HG02759 (cell line): ENCODE data around the gene VWA3A.
"Not testable (repeated sequence)": the region's sequence is repeated elsewhere in the genome, so short reads cannot be mapped to it uniquely, and the experiment has no call there.

ENCODE experiments used
- ATAC-seq: cut with Tn5 transposase; IDR thresholded peaks from one replicate; pipeline ENCODE4 v1.9.1; 2021; ENCODE audit warnings: mild to moderate bottlenecking, moderate library complexity; ENCODE audit not compliant: unreplicated experiment

The VWA3A gene, protein sequence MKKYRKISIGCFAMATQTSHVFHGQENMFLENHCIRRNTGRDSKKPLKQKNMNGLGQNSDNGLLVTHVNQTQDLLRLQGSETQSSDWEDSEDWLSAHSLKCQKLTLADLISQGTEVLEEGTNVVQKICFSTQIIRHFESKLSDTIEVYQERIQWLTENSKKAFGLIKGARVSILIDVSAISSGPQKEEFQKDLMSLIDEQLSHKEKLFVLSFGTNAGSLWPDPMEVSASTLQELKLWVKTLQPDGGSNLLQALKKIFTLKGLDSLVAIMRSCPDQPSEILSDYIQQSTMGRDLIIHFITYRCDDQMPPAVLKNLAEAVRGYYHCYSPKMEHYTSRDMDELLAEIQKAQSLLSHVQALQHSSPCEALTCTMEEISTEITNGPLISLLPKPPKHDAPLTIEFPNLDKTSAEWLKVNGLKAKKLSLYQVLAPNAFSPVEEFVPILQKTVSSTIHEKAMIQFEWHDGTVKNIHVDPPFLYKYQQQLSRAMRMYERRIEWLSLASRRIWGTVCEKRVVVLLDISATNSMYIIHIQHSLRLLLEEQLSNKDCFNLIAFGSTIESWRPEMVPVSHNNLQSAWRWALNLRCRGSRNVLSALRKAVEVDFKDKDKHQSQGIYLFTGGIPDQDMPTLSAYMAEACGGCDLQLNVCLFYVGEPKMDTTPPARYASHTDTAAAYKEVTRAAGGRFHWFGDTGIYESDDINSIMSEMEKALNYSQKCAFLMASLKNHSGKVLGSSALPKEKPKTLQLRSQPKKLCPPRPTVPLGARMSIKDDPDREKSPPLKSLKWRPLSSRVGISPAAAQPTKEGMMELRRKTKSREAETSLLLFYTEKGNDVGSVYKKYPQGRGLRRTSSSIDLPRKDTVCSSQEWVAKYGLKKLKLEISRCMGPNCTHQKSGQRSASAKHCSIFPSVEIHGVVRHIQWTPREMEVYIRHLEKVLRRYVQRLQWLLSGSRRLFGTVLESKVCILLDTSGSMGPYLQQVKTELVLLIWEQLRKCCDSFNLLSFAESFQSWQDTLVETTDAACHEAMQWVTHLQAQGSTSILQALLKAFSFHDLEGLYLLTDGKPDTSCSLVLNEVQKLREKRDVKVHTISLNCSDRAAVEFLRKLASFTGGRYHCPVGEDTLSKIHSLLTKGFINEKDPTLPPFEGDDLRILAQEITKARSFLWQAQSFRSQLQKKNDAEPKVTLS

DNA sequence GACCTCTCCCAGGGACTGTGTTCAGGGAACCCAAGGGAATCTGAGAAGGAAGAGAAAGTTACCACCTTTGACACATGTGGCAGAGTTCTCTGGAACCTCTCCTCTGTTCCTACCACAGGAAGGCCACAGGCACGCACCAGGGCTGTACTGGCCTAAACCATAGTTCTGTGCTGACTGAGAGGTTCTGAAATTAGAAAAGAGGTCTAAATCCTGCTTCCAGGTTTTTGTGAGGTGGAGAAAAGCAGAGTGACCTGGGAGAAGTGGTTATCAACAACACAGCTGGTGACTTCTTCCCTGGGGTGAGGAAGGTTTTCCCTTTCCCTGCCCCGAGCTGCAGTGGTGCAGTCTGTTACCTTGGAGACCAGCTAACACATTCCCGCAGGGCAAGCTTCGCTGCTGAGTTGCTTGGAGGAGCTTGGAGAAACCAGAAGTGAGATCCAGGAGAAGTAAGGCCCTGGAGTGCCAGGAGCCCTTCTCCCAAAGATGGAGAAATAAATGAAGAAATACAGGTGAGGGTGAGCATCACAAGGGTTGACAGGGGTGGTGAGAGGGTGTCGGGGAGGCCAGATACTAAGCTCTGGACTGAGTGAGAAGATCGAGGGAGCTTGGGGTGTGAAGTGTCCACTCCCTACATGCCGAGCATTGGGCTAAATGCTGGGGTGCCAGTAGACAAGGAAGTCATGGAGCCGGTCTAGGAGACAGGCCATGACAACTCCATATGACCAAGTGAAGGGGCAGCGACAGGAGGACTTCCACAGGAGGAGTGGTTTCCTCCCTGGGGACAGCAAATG lies at the start of gene VWA3A:
Gene VWA3A, plus strand, starts transcription at position 399 of the 791 bp plus-strand sequence. Its CDS starts 97 bp downstream, at position 496.
- ATAC-seq, result no peak

DNA sequence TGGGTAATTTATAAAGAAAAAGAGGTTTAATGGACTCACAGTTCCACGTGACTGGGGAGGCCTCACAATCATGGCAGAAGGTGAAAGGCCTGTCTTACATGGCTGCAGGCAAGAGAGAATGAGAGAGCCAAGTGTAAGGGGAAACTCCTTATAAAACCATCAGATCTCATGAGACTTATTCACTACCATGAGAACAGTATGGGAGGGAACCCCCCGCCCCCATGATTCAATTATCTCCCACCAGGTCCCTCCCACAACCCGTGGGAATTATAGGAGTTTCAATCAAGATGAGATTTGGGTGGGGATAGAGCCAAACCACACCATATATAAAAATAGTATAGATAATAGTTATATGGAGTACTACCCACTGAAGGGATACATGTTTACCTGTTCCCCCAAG lies 48.5 kb upstream of the VWA3A start:
- ATAC-seq, result not testable (repeated sequence)

DNA sequence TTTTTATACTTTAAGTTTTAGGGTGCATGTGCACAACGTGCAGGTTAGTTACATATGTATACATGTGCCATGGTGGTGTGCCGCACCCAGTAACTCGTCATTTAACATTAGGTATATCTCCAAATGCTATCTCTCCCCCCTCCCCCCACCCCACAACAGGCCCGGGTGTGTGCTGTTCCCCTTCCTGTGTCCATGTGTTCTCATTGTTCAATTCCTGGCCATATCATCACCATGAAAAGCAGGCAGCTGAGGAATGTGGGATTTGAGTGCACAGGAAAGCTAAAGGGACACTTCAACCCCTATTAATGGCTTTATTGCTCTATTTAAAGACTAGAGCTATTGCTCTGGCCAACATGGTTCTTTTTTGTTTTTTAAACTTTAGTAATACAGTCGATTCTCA lies 46.5 kb upstream of the VWA3A start:
- ATAC-seq, result not testable (repeated sequence)

DNA sequence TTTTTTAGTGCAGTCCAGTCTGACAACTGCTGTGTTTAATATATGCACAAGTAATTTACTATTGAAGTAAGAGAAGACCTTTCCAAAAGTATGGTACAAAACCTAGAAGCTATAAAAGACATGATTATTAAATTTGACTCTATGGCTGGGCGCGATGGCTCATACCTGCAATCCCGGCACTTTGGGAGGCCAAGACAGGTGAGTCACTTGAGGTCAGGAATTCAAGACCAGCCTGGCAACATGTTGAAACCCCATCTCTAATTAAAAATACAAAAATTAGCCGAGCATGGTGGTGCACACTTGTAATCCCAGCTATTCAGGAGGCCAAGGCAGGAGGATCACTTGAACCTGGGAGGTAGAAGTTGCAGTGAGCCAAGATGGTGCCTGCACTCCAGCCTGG lies 41.4 kb upstream of the VWA3A start:
- ATAC-seq, result no peak

DNA sequence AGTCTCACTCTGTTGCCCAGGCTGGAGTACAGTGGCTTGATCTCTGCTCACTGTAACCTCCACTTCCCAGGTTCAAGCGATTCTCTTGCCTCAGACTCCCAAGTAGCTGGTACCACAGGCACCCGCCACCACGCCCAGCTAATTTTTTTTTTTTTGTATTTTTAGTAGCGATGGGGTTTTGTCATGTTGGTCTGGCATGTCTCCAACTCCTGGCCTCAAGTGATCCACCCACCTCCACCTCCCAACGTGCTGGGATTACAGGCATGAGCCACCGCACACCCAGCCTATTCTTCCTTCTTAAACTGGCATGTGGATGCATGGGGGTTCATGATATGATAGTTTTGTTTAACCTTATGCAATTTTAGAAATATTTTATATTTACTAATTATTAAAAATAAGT lies 39.4 kb upstream of the VWA3A start:
- ATAC-seq, result no peak

DNA sequence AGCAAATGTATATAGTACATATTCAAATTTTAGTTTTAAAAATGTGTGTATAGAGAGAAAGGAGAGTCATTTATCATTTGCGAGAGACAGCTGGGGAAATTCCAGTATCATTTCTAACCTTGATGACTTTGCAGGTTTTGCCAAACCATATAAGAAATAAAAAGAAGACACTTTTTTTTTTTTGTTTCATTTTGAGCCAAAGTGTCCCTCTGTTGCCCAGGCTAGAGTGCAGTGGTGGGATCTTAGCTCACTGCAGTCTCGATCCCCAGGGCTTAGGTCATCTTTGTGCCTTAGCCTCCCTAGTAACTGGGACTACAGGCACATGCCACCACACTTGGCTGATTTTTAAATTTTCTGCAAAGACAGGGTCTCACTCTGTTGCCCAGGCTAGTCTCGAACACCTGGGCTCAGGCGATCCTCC lies 38.4 kb upstream of the VWA3A start:
- no peak for ATAC-seq

DNA sequence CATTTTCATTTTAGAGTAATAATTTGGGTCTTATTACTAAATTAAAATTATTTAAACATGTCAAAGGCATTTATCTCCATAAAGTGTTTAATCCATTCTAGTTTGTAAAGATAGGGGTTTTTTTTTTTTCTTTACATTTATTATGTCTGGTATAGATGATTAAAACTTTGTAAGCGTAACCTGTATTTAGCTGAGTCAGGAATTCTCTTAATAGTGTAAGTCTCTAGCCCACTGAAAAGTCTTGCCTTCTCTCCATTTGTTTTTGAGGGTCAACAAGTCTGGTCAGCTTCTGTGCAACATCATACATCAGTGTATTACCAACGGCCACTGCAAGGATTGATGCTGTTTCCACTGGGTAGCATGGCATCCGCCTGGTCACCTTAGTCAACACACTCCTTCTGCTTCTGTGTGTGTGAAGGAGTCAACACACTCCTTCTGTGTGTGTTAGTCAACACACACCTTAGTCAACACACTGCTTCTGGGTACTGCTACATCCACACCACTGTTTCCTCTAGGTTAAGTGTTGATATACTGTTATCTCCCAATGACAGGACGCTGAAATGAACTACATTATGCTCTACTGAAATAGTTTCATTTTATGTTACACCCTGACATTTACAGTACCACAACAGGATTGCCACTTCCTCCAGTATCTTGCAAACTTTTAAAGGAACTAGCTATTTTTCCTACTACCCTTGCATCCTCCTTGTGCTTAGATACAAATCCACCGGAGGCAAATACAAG lies 37.3 kb upstream of the VWA3A start:
- ATAC-seq, result no peak

DNA sequence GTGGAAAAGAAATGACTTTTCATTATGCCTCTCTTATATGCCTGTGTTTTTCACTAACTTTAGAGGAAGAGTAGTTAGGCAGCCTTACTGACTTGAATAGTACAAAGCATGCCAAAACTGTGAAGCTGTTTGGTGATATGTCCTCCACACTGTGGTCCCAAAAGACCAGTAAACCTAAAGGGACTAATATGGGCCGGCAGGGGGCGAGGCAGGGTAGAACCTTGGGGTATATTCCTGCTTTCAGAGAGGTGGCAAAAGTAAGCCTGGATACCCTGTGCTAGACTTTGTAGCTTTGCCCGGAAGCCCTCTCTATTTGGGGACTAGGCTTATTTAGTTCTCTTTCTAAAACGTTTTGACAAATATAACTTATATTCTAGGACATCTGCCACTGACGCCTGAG lies 36.5 kb upstream of the VWA3A start:
- no peak for ATAC-seq

DNA sequence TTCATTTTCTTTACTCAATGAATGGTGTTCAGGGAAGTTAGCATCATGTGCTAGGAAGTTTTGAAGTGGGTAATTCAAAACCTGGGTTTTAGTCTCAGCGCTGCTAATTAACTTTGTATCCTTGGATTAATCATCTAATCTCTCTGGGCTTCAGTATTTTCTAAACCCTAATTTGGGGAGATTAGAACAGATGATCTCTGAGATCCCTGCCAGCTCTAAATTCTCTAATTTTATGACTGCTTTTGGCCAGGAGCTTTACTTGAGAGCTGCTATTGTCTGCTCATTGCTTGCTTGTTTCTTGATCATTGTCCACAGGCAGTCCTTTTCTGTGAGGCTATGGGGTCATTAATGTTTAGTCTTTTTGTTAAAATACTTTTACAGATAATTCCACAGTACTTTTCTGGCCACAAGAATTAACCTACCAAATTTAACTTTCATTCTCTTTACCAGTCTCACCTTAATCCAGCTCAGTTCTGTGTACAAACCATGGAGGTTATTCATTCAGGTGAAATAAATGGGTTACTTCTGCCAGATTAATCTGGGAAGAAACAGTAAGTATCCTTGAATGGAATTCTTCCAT lies 28.4 kb upstream of the VWA3A start:
- no peak for ATAC-seq

DNA sequence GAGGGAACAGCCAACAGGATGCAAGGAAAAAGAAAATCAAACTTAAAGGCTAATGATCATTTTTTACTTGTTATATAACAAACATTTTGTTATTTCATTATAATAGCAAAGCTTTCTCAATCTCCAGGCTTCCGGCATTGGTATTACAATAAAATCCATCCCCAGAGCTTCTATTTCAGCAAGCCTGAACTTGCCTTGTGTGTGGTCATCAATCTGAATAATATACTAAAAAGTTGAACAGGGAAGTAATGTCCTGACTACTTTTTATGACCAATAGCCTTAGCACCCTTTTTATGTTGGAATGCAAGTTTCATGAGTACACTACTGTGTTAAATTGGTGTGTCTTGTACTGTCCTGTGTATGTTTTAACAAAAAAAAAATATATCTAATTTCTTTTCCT lies 27.1 kb upstream of the VWA3A start:
- ATAC-seq, result no peak

DNA sequence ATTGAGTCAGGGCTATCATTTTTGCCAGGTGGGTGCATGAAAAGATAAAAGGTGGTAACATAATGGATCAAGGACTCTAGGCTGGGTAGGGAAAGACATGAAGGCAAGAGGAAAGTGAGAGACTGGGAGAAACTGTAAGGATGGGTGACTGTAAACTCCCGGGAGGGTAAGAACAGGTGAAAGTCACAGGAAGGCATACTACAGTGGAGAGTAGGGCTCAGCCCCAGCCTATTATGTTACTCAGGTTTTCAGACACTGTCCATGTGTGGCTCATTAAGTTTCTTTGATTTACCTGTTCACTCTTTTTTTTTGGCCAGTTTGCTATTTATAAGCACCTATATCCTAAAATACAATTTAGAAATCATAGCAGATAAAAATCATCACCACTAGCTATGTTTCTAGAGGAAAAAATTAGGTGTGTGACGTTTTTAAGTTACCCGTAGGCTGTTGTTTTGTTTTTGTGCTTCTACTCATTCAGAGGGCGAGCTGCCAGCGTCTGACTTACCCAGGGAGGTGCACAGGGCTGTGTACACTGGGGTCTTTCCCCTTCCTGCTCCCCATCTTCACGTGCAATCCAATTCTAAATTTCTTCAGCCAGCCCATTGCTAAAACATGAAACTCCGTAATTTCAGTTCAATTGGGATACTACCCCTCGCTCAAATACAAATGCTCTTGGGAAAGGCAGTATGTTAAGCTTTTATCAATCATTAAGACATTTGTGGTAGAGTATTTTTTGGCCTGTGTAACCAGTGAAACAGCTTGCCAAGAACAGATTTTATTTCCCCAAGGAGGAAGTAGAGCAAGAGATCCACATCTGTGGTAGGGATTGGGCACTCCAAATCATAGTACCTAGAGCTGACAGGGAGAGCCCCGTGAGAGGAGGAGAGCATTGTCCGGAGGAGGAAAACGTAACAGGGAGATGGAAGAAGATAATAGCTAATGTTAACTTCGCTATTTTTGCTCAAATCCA lies 21.7 kb upstream of the VWA3A start:
- ATAC-seq, result no peak

DNA sequence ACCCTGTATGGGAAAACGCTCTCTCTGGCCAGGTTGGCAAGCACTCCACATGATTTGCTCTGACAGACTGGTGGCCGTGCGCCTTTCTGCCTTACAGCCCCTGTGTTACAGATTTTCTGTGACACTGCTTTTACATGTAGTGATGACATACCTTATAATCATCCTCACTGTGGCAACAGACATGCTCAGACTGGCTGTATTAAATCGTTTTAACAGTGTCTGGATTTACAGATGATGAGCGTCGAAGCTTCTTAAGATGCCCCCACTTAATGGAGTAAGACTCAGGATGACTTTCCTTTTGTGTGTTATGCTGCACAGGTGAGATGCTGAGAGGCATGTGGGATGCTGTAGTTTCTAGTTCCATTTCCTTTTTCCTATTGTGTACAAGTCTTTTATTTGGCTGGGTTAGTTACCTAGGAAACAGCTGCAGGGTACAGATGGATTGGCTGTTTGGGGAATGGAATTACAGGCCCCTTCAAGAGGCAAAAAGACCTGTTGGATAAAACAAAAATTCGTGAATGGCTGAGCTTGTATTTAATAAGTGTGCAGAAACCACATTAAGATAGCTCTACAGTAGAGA lies 20.9 kb upstream of the VWA3A start:
- ATAC-seq, result no peak

DNA sequence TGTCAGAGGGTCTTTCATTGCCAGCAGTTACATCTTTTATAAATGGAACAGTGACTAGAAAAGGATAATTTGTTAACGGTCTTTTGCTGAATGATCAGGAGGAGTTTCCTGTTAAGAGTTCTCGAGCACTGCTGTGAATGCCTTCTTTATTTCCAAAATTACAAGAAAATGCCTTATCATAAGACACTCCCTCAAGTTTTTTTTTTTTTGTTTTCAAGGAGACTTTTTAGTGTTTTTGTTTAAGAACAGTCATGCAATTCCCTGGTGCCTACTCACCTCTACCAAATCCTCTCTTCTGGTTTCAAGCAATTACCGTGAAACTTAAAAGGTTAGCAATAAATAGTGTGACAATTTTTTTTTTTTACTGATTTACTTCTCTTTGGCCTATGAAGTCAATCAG lies 19.0 kb upstream of the VWA3A start:
- ATAC-seq, result no peak

DNA sequence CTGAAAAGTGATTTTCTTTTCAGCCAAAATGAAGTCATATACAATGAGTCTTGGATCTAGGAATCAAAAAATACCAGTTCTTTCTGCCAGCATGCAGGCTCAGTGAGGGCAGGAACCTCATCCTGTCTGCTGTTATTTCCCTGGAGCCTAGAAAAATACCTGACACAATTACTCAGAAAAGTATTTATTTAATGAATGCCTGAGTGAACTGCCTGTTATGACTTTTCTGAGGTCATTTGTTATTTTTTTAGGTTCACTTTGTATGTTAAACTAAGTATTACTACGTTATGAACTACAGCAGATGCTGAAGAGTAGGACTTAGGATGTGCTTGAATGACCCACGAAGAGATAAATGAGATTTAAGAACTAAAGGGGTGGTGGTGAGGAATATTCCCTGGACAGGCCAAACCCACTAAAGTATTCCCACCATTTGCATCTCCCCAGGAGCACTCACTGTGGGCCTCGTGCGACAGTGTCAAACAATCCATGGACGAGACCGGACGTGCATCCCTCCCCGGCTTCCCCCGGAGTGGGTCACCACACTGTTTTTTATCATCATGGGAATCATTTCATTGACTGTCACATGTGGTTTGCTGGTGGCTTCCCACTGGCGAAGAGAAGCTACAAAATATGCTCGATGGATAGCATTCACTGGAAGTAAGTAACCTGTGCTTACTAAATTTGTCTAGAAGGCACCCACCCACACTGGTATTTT lies 17.1 kb upstream of the VWA3A start:
- ATAC-seq, result no peak

DNA sequence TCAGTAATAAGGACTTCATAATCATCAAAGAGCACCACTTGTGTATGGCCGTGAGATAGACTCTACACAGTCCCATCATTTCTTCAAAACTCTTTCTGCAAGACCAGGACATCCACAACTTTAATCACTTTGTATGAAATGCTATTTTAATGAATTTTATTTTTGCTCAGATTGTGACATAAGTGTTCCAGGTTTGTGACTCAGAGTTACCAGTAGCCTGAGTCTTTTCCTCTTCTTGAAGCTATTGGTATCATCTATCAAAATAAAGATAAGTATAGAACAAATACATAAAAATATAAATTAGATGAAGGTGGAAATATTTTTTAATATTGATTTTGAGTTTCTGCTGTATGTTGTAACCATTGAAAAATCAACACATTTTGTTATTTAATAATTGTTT lies 16.6 kb upstream of the VWA3A start:
- ATAC-seq, result no peak

DNA sequence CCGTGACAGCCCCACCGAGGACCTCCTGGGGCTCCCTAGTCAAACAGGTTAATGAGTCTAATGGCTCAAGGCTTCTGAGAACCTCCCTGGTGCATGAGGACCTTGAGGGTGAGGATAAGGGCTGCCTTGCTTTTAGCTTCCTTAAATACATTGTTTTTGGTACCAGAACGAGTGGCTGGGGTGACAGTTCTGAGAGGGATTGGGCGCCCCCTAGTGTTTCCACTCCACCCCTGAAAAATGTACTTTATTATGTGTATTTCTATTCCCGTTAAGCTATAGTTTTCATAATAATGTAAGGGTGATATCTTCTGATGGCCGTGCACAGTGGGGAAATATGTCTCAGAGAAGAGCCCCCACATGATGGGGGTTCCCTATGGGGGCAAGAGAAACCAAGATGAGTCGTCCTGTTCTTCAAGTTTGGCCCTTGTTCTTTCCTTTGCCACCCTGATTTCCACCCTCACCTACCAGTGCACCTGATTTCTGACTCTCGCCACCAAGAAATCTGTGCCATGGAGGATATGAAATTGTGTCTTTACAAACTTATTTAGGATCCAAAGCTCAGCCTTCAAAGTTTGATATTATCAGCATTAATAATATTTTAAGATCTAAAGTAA lies 14.5 kb upstream of the VWA3A start:
- no peak for ATAC-seq

DNA sequence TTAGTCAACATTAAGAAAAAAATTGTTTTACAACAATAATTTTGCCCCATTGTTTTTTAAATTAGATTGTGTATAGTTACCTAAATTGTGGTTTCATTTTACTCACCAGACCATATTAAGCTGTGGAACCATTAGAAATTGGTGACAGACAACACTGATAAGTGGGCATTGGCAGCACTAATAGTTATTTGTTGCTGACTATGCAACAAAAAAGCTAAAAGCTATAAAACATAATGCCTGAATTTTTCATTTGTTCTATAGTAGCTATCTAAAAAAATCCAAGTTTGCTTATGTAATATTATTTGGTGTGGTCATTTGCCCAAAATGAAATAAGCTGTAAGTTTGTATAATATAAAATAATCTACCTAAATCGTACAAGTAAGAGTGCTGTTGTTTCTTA lies 13.7 kb upstream of the VWA3A start:
- no peak for ATAC-seq
